Type B pancreatic cell (in vitro differentiated cells): ENCODE results near the gene ARL13B. TPM values are rescaled to one million over a fixed set of nuclear protein-coding genes. Genes with fewer than 3 reads are reported as not detected.

Experiments
- DNase-seq: peaks from one replicate; pipeline ENCODE4 v3.0.0; 2021; ENCODE audit warnings: mixed read lengths; ENCODE audit not compliant: unreplicated experiment; ENCODE audit errors: extremely low spot score
- H3K27ac Mint-ChIP-seq: 2 replicates; pipeline ENCODE4 v1.8.0; 2021; ENCODE audit warnings: mild to moderate bottlenecking, mixed read lengths
- H3K27me3 Mint-ChIP-seq: 2 replicates; pipeline ENCODE4 v1.8.0; 2021; ENCODE audit warnings: mixed read lengths
- H3K36me3 Mint-ChIP-seq: 2 replicates; pipeline ENCODE4 v1.8.0; 2021; ENCODE audit warnings: mixed read lengths
- H3K4me1 Mint-ChIP-seq: one replicate; pipeline ENCODE4 v1.8.0; 2021; ENCODE audit warnings: mixed read lengths; ENCODE audit not compliant: unreplicated experiment
- H3K4me3 Mint-ChIP-seq: 2 replicates; pipeline ENCODE4 v1.8.0; 2021; ENCODE audit warnings: mild to moderate bottlenecking, mixed read lengths
- H3K9me3 Mint-ChIP-seq: 2 replicates; pipeline ENCODE4 v1.8.0; 2021; ENCODE audit warnings: mixed read lengths
- total RNA-seq: library from RNA; stranded (reverse); gene quantifications from 2 replicates; pipeline ENCODE4 v1.2.1, GENCODE V29; 2021; ENCODE audit warnings: low replicate concordance
- TF ChIP-seq, protein P1 (sequence below): fragments of 200-600 bp; sonication (generic); conservative IDR thresholded peaks from 2 replicates; pipeline ENCODE4 v1.5.0; 2021; ENCODE audit warnings: antibody characterized with exemption, mild to moderate bottlenecking

ARL13B gene
- total RNA-seq, 1 donor from 2014 or later: 12.8 TPM

DNA sequence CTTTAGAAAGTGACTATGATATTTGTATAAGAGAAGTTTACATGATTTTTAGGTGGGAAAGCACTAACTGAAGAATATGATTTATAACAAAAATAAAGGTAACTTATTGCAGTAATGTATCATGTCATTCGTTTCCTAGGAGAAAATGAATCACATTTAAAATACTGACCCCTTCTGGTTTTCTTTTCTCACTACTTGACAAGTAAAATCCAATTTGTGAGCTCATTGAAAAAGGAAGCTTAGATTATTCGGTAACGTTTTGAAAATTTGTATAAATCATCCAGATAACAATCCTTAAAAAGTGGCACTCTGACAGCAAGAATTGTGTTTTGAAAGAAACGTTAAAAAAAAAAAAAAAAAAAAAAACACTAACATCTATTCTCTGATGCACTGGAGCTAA is 121.9 kb downstream of the ARL13B start:
- Mint-ChIP-seq H3K27me3 (no peaks in the 10 kb centered on the region), H3K9me3 (no peaks in the 10 kb centered on the region), H3K4me1 (peaks cover 5% of the 10 kb centered on the region), H3K27ac (no peak overlapping the region), H3K36me3 (peaks cover 32% of the 10 kb centered on the region), H3K4me3 (no peak overlapping the region)
- DNase-seq: no peak
- TF ChIP-seq, protein P1, sequence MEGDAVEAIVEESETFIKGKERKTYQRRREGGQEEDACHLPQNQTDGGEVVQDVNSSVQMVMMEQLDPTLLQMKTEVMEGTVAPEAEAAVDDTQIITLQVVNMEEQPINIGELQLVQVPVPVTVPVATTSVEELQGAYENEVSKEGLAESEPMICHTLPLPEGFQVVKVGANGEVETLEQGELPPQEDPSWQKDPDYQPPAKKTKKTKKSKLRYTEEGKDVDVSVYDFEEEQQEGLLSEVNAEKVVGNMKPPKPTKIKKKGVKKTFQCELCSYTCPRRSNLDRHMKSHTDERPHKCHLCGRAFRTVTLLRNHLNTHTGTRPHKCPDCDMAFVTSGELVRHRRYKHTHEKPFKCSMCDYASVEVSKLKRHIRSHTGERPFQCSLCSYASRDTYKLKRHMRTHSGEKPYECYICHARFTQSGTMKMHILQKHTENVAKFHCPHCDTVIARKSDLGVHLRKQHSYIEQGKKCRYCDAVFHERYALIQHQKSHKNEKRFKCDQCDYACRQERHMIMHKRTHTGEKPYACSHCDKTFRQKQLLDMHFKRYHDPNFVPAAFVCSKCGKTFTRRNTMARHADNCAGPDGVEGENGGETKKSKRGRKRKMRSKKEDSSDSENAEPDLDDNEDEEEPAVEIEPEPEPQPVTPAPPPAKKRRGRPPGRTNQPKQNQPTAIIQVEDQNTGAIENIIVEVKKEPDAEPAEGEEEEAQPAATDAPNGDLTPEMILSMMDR: peak; percentile 26

Other genes starting within 250 kb of the ARL13B start
- 1.0 and 7.8 TPM in 2 replicates for gene PROS1, start 6.3 kb upstream of the ARL13B start, total RNA-seq
- 0.70 and 1.3 TPM in 2 replicates for gene STX19, start 48.4 kb downstream of the ARL13B start, total RNA-seq
- 7.1 and 8.0 TPM in 2 replicates for gene DHFR2, start 82.8 kb downstream of the ARL13B start, total RNA-seq
- gene NSUN3, start 82.9 kb downstream of the ARL13B start, total RNA-seq: 9.6 and 10.7 TPM in 2 replicates